Heart right ventricle (tissue), 16 donors: ENCODE data around the gene FIBCD1. TPM values are rescaled to one million over a fixed set of nuclear protein-coding genes. Genes with fewer than 3 reads are reported as not detected.

Experiments used
- ATAC-seq, 8 donors: fragments of 200-7000 bp; cut with Tn5 transposase; one replicate each; pipeline ENCODE4 v1.9.1; 2020; ENCODE audit warnings: mild to moderate bottlenecking in 8 of 8, moderate library complexity in 8 of 8, moderate number of reproducible peaks in 1 of 8
- DNase-seq, 2 donors: peaks; one replicate each; pipeline ENCODE4 v3.0.0-alpha.2; 2020
- H3K27ac ChIP-seq, 10 donors: fragments of 200-600 bp; sonication (generic) in 2 of 10; one replicate each; pipeline versions ENCODE4 v1.5.0 to v1.8.0; 2020 to 2022; ENCODE audit warnings: mild to moderate bottlenecking in 3 of 10
- H3K27me3 ChIP-seq, 7 donors: fragments of 200-600 bp; one replicate each; pipeline ENCODE4 v1.8.0; 2021 to 2022; ENCODE audit warnings: mild to moderate bottlenecking in 2 of 7
- H3K36me3 ChIP-seq, 9 donors: fragments of 200-600 bp; sonication (generic) in 1 of 9; one replicate each; pipeline versions ENCODE4 v1.5.0 to v1.8.0; 2020 to 2022; ENCODE audit warnings: mild to moderate bottlenecking in 2 of 9
- H3K4me1 ChIP-seq, 9 donors: fragments of 200-600 bp; sonication (generic) in 1 of 9; one replicate each; pipeline versions ENCODE4 v1.5.0 to v1.8.0; 2020 to 2022; ENCODE audit warnings: mild to moderate bottlenecking in 4 of 9
- H3K4me3 ChIP-seq, 10 donors: fragments of 200-600 bp; sonication (generic) in 2 of 10; one replicate each; pipeline versions ENCODE4 v1.5.0 to v1.8.0; 2020 to 2022; ENCODE audit warnings: mild to moderate bottlenecking in 7 of 10, moderate library complexity in 2 of 10
- H3K9me3 ChIP-seq, 11 donors: fragments of 200-600 bp in 10 of 11; sonication (generic) in 2 of 11; one replicate each; pipeline versions ENCODE4 v1.5.0 to v1.8.0; 2013 to 2022; ENCODE audit warnings: mild to moderate bottlenecking in 2 of 11, control low read depth in 1 of 11, moderate library complexity in 1 of 11
- WGBS, 2 donors: extraction: QIAGEN DNeasy Blood & Tissue Kit; methylation state at CpG; one replicate each; pipeline ENCODE4 v1.1.7; 2013; ENCODE audit warnings: inconsistent platforms in 1 of 2; 5-methylcytosine and 5-hydroxymethylcytosine counted together
- intact Hi-C, 10 donors: fragments of 100-400 bp; cut with DNase I; formaldehyde crosslinking; loops; one replicate each; pipeline versions ENCODE4 v1.11.1 to v1.14.2; 2022
- polyA plus RNA-seq, 2 donors: library from polyadenylated mRNA; stranded (reverse); fragments of 200-250 nt; gene quantifications; one replicate each; pipeline ENCODE4 v1.2.3, GENCODE V29; 2013
- total RNA-seq, 10 donors: library from RNA; stranded (reverse); fragmentation: NEBNext Ultra II Directional in 3 of 10; extraction: Animal tissue kit (Norgen Biotek cat#: 25700) in 3 of 10; gene quantifications; one replicate each; pipeline versions ENCODE4 v1.2.1 to v1.2.4, GENCODE V29; 2021 to 2023
- TF ChIP-seq, protein P1 (sequence below), 9 donors: fragments of 200-600 bp; sonication (generic) in 2 of 9; IDR thresholded peaks; one replicate each; pipeline versions ENCODE4 v1.5.0 to v1.8.0; 2021 to 2022; ENCODE audit warnings: antibody characterized with exemption in 9 of 9, mild to moderate bottlenecking in 5 of 9, moderate library complexity in 1 of 9
- donor health status: Arrhythmogenic right ventricular cardiomyopathy.
- donor health status: ischemic (EF 13 %, LVEDD 7.1; RV severe dilation, severe dysfunction).
- donor health status: healthy with polysubstance abuse.
- donor health status: DM: no; HTN: yes; CAD: no.
- donor health status: DM: no; HTN: no; CAD: no.
- donor health status: ischemic (EF 25% LVEDD 6.9; RV normal size, moderate dysfunction).
- donor health status: ischemic (EF 25% LVEDD 5.7; RV mildly dilated, moderate dysfunction).
- donor health status: healthy.
- donor health status: DM: yes; HTN: yes; CAD: no.
- donor health status: Ischemic cardiomyopathy.
- donor health status: ischemic (EF 35%, LVEDD 5.7; RV mildly dilated, moderate dysfunction).
- donor health status: nonischemic (EF 11% LVEDD 7.7; RV severe dilation, severe dysfunction).
- donor health status: DM: yes; HTN: yes; CAD: no.
- donor health status: PGD.
- donor health status: ischemic (EF 29% LVEDD 5.4; RV normal size, mild dysfunction).
- donor health status: nonischemic (EF 23%, LVEDD 6.1; RV moderate dilation, normal function).

FIBCD1 gene
- total and polyA plus RNA-seq, 12 donors = 0.16 to 5.8 (median 1.2) TPM

DNA sequence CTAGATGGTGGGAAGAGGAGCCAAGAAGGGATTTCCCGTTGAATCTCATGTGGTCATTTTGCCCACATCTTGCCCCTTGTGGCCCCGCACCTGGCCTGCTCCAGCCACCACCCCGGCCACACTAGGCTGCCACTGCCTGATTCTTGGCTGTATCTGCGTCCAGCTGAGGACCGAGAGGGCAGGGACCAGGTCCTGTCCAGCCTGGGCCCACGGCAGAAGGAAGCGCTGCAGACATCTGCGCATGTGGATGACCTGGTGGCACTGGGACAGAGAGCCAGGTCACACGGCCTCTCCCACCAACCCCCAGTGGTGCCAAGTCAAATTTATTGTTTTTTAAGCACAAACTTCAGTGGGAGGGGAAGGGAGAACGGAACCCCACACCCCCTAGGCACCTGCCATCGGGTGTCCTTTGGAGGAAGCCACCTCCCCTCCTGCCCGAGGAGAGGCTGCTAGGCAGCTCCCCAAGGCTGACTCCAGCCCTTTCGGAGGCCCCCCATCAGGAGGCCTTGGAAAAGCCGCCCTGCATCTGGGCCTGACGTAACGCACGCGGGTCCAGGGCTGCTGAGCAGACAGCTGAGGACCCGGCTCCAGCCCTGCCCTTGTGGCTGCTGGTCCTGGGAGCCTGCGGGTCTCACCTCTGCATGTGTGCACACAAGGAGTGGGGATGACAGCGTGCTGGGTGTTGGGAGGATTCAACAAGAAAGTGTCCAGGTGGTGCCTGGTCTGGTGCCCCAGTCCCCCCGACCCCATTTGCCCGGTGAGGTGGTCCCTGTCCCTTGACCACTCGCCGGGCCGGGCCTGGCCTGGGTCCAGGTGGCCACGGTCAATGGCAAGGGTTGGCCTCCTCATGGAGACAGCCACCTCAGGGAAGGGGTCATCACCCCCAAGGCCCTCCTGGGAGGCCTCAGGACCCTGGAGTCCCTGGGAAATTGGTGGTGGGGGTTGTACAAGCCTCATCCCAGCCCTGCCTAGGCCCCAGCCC lies 36.6 kb downstream of the FIBCD1 start:
- no peaks in the 10 kb centered on the region for H3K4me1 ChIP-seq
- intact Hi-C loops = no loop called here
- DNase-seq (no peak), ATAC-seq (peak in 1 of 8 donors; percentile 5)
- no peak overlapping the region for H3K27ac ChIP-seq
- peaks cover 0 to 53% (median 40%) of the 10 kb centered on the region in 7 donors for H3K27me3 ChIP-seq
- no peaks in the 10 kb centered on the region for H3K9me3 ChIP-seq
- no peaks in the 10 kb centered on the region for H3K36me3 ChIP-seq
- no peak overlapping the region for H3K4me3 ChIP-seq
- TF ChIP-seq, protein P1, sequence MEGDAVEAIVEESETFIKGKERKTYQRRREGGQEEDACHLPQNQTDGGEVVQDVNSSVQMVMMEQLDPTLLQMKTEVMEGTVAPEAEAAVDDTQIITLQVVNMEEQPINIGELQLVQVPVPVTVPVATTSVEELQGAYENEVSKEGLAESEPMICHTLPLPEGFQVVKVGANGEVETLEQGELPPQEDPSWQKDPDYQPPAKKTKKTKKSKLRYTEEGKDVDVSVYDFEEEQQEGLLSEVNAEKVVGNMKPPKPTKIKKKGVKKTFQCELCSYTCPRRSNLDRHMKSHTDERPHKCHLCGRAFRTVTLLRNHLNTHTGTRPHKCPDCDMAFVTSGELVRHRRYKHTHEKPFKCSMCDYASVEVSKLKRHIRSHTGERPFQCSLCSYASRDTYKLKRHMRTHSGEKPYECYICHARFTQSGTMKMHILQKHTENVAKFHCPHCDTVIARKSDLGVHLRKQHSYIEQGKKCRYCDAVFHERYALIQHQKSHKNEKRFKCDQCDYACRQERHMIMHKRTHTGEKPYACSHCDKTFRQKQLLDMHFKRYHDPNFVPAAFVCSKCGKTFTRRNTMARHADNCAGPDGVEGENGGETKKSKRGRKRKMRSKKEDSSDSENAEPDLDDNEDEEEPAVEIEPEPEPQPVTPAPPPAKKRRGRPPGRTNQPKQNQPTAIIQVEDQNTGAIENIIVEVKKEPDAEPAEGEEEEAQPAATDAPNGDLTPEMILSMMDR (IDR thresholded peaks at IDR 0.05) = no peak
- WGBS, 2 donors = 80 to 83% methylated on average over 27 of the region's 27 CpGs

DNA sequence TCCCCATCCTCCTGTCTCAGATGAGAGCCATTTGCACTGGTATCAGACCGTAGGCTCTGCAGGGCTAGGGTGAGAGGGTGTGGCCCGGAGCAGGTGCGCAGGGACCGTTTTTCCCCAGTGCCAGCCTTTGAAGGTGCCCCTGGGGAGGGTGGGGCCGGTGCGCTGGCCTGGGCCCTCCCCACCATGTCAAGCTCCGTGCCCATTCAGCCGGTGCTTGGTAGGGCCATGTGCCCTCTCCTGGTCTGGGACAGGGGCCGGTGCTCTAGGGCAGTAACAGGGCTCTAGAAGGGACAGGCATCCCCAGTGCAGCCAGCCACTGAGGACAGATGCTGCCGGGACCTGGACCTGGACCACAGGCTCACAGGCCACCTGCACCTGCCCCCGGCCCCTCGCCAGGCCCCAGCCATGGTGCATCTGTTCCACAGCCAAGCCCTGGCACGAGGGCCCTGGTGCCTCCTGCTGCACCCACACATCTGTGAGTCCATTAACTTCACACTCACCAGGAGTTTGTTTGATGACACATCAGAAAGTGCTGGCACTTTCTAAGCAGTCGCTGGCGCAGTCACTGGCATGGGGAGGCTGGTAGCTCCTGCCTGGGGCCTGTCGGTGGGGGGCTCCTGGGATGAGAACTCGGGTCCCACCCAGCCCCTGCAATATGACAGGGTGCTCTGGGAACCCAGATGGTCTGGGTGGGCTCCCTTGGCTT lies 37.4 kb downstream of the FIBCD1 start:
- Histone ChIP-seq H3K4me1 (no peaks in the 10 kb centered on the region), H3K9me3 (no peaks in the 10 kb centered on the region), H3K36me3 (no peaks in the 10 kb centered on the region), H3K4me3 (no peak overlapping the region), H3K27me3 (peaks cover 0 to 54% (median 40%) of the 10 kb centered on the region in 7 donors), H3K27ac (no peak overlapping the region)
- TF ChIP-seq, protein P1 (IDR thresholded peaks at IDR 0.05) = no peak
- intact Hi-C loops = no loop called here
- WGBS, 2 donors = 87 to 89% methylated on average over 17 of the region's 17 CpGs
- DNase-seq (no peak), ATAC-seq (no peak)

GRCh38 chr9:130900701-130901497 lies 38.1 kb downstream of the FIBCD1 start:
- TF ChIP-seq, protein P1 (IDR thresholded peaks at IDR 0.05) = no peak
- H3K27me3 ChIP-seq = peaks cover 0 to 54% (median 40%) of the 10 kb centered on the region in 7 donors
- H3K4me1 ChIP-seq = peaks cover 0 to 5% (median 0%) of the 10 kb centered on the region in 9 donors
- H3K4me3 ChIP-seq = no peak overlapping the region
- H3K36me3 ChIP-seq = no peaks in the 10 kb centered on the region
- DNase-seq = no peak
- ATAC-seq = no peak
- intact Hi-C loops = no loop called here
- 75 to 81% methylated on average over 17 of the region's 17 CpGs for WGBS, 2 donors
- no peak overlapping the region for H3K27ac ChIP-seq
- no peaks in the 10 kb centered on the region for H3K9me3 ChIP-seq
